H9 (cell line): ENCODE results near the gene GRWD1. TPM values are rescaled to one million over a fixed set of nuclear protein-coding genes. Genes with fewer than 3 reads are reported as not detected.

Source experiments
- DNase-seq: peaks from one replicate; pipeline ENCODE4 v3.0.0-alpha.2; 2017
- H2AFZ ChIP-seq: one replicate; pipeline ENCODE4 v1.6.1; 2013; ENCODE audit warnings: mild to moderate bottlenecking, low read length, control low read depth, moderate library complexity
- H2AK5ac ChIP-seq: 2 replicates; pipeline ENCODE4 v1.6.1; 2013; ENCODE audit warnings: low read length, control low read depth, mixed read lengths; ENCODE audit not compliant: insufficient read length
- H2BK120ac ChIP-seq: one replicate; pipeline ENCODE4 v1.6.1; 2013; ENCODE audit warnings: low read depth, mild to moderate bottlenecking, low read length, control low read depth, inconsistent platforms; ENCODE audit not compliant: poor library complexity, severe bottlenecking
- H2BK12ac ChIP-seq: 2 replicates; pipeline ENCODE4 v1.6.1; 2013; ENCODE audit warnings: low read length, control low read depth, mixed read lengths, low read depth; ENCODE audit not compliant: insufficient read length
- H2BK15ac ChIP-seq: 2 replicates; pipeline ENCODE4 v1.6.1; 2013; ENCODE audit warnings: low read depth, low read length, control low read depth
- H2BK20ac ChIP-seq: one replicate; pipeline ENCODE4 v1.6.1; 2013; ENCODE audit warnings: low read depth, mild to moderate bottlenecking, low read length, control low read depth, inconsistent platforms; ENCODE audit not compliant: poor library complexity, severe bottlenecking
- H2BK5ac ChIP-seq: 2 replicates; pipeline ENCODE4 v1.6.1; 2013; ENCODE audit warnings: low read length, control low read depth, mixed read lengths; ENCODE audit not compliant: insufficient read length
- H3K14ac ChIP-seq: 2 replicates; pipeline ENCODE4 v1.6.1; 2013; ENCODE audit warnings: low read length, control low read depth; ENCODE audit not compliant: insufficient read depth
- H3K18ac ChIP-seq: 2 replicates; pipeline ENCODE4 v1.6.1; 2013; ENCODE audit warnings: low read depth, mild to moderate bottlenecking, mixed read lengths, low read length, control low read depth; ENCODE audit not compliant: insufficient read length
- H3K23ac ChIP-seq: 2 replicates; pipeline ENCODE4 v1.6.1; 2013; ENCODE audit warnings: low read length, control low read depth, mixed read lengths, low read depth; ENCODE audit not compliant: insufficient read length
- H3K23me2 ChIP-seq: 2 replicates; pipeline ENCODE4 v1.6.1; 2013; ENCODE audit warnings: low read depth, mild to moderate bottlenecking, mixed read lengths, low read length, control low read depth; ENCODE audit not compliant: insufficient read length, poor library complexity, severe bottlenecking
- H3K27ac ChIP-seq: 2 replicates; pipeline ENCODE4 v1.5.1; 2013; ENCODE audit warnings: low read length, control low read depth, mixed read lengths, low read depth; ENCODE audit not compliant: insufficient read length
- H3K27me3 ChIP-seq: 2 replicates; pipeline ENCODE4 v1.6.1; 2013; ENCODE audit warnings: low read length, control low read depth, inconsistent platforms; ENCODE audit not compliant: insufficient read depth
- H3K4ac ChIP-seq: 2 replicates; pipeline ENCODE4 v1.6.1; 2013; ENCODE audit warnings: low read depth, mild to moderate bottlenecking, control low read depth, inconsistent platforms, low read length, moderate library complexity
- H3K4me1 ChIP-seq: 2 replicates; pipeline ENCODE4 v1.6.1; 2013; ENCODE audit warnings: low read length, control low read depth, inconsistent platforms; ENCODE audit not compliant: insufficient read depth
- H3K4me2 ChIP-seq: 2 replicates; pipeline ENCODE4 v1.6.1; 2013; ENCODE audit warnings: low read length, control low read depth, mixed read lengths; ENCODE audit not compliant: insufficient read length, insufficient read depth
- H3K56ac ChIP-seq: 2 replicates; pipeline ENCODE4 v1.6.1; 2013; ENCODE audit warnings: low read depth, mild to moderate bottlenecking, mixed read lengths, low read length, control low read depth; ENCODE audit not compliant: insufficient read length
- H3K79me1 ChIP-seq: 2 replicates; pipeline ENCODE4 v1.6.1; 2013; ENCODE audit warnings: low read depth, mild to moderate bottlenecking, moderate library complexity, low read length, control low read depth, inconsistent platforms; ENCODE audit not compliant: insufficient read depth, poor library complexity, severe bottlenecking
- H3K79me2 ChIP-seq: 2 replicates; pipeline ENCODE4 v1.6.1; 2013; ENCODE audit warnings: low read length, control low read depth, inconsistent platforms; ENCODE audit not compliant: insufficient read depth
- H3K9ac ChIP-seq: 2 replicates; pipeline ENCODE4 v1.6.1; 2013; ENCODE audit warnings: low read length, control low read depth, mixed read lengths; ENCODE audit not compliant: insufficient read length; ENCODE audit errors: extremely low read depth
- H3K9me3 ChIP-seq: one replicate; pipeline ENCODE4 v1.6.1; 2013; ENCODE audit warnings: low read depth, low read length, inconsistent platforms; ENCODE audit not compliant: control insufficient read depth
- H3T11ph ChIP-seq: one replicate; pipeline ENCODE4 v1.6.1; 2013; ENCODE audit warnings: mild to moderate bottlenecking, low read length, control low read depth, inconsistent platforms
- H4K20me1 ChIP-seq: one replicate; pipeline ENCODE4 v1.6.1; 2013; ENCODE audit not compliant: control insufficient read depth, insufficient read length, insufficient read depth
- H4K5ac ChIP-seq: 2 replicates; pipeline ENCODE4 v1.6.1; 2013; ENCODE audit warnings: low read depth, mild to moderate bottlenecking, mixed read lengths, low read length, control low read depth; ENCODE audit not compliant: insufficient read length
- H4K8ac ChIP-seq: replicated peaks from 2 replicates; pipeline ENCODE4 v1.6.1; 2013; ENCODE audit warnings: low read length, control low read depth, mixed read lengths, low read depth; ENCODE audit not compliant: insufficient read length
- H4K91ac ChIP-seq: 2 replicates; pipeline ENCODE4 v1.6.1; 2013; ENCODE audit warnings: low read depth, mild to moderate bottlenecking, moderate library complexity, mixed read lengths, low read length, control low read depth; ENCODE audit not compliant: insufficient read length
- H3K27ac Mint-ChIP-seq, 3 experiments: 2 replicates in 2 of 3; 3 replicates in 1 of 3; pipeline ENCODE4 v1.8.0; 2020 to 2021; ENCODE audit warnings: mixed read lengths in 3 of 3, mild to moderate bottlenecking in 1 of 3, moderate library complexity in 1 of 3
- H3K27me3 Mint-ChIP-seq: 2 replicates; pipeline ENCODE4 v1.8.0; 2021; ENCODE audit warnings: low read depth, mild to moderate bottlenecking, moderate library complexity, mixed read lengths
- H3K36me3 Mint-ChIP-seq, 3 experiments: 2 replicates in 2 of 3; 3 replicates in 1 of 3; pipeline ENCODE4 v1.8.0; 2020 to 2021; ENCODE audit warnings: low read depth in 3 of 3, mixed read lengths in 3 of 3; ENCODE audit not compliant: insufficient read depth in 1 of 3
- H3K4me1 Mint-ChIP-seq, 2 experiments: 2 replicates each; pipeline ENCODE4 v1.8.0; 2020; ENCODE audit warnings: mixed read lengths in 2 of 2
- H3K4me3 Mint-ChIP-seq, 2 experiments: 2 replicates in 1 of 2; 3 replicates in 1 of 2; pipeline ENCODE4 v1.8.0; 2020 to 2021; ENCODE audit warnings: mild to moderate bottlenecking in 2 of 2, mixed read lengths in 2 of 2, moderate library complexity in 1 of 2
- H3K9me3 Mint-ChIP-seq, 2 experiments: 2 replicates in 1 of 2; 3 replicates in 1 of 2; pipeline ENCODE4 v1.8.0; 2020; ENCODE audit warnings: mild to moderate bottlenecking in 2 of 2, mixed read lengths in 2 of 2, moderate library complexity in 1 of 2
- CTCF ChIP-seq: fragments of 200-600 bp; sonication (generic); conservative IDR thresholded peaks from 3 replicates; pipeline ENCODE4 v1.8.0; 2021; ENCODE audit warnings: antibody characterized with exemption, mild to moderate bottlenecking
- WGBS: extraction: QIAGEN DNeasy Blood & Tissue Kit; methylation state at CpG from one replicate; pipeline ENCODE4 v1.1.7; 2013; ENCODE audit warnings: missing lambda C conversion rate, low lambda C conversion rate, mixed read lengths; ENCODE audit not compliant: insufficient read length; ENCODE audit errors: extremely low coverage; 5-methylcytosine and 5-hydroxymethylcytosine counted together
- total RNA-seq: library from RNA; stranded (reverse); gene quantifications from 2 replicates; pipeline ENCODE4 v1.2.1, GENCODE V29; 2021

Gene GRWD1
- total RNA-seq, 1 experiment from 2014 or later = 92.0 TPM

DNA sequence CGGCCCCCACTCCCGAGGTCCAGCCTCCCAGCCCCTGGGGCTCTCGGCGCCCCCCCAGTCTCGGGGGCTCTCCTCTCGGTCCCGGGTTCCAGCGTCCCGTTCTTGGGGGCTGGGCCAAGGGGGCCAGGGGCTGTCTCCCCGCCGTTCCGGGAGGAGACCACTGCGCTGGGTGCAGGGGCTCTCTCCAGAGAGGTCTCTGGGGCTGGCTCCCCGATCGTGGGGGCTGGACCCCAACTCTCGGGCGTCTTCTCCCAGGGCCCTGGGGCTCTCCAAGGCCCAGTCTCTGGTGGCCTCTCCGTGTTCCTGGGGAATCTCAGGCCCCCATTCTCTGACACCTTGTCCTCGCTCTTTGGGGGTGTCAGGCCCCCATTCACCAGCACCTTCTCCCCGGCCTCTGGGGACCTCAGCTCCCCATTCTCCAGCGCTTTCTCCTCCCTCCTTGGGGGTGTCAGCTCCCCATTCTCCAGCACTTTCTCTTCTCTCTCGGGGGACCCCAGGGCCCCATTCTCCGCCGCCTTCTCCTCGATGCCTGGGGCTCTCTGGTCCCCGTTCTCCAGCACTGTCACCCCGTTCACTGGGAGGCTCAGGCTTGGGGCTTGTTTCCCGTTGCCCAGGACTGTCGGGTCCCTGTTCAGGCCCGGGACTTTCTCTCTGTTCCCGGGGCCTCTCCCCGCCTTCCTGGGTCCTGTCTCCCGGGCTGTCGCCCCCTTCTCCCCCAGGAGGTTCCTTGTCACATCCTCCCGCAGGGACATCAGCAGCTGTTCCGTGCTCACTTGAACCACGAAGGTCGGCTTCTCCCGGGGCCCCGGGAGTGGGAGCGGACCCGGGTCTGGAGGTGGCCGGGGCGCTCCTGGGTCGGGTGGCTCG is 52.2 kb downstream of the GRWD1 start:
- no peak overlapping the region for H3K4me3 Mint-ChIP-seq
- Histone ChIP-seq H3K4ac (no peak overlapping the region), H3K27me3 (no peaks in the 10 kb centered on the region), H4K20me1 (no peaks in the 10 kb centered on the region), H2AK5ac (no peak overlapping the region), H3K4me2 (no peak overlapping the region), H3K56ac (no peak overlapping the region), H2BK15ac (no peak overlapping the region), H2BK120ac (no peak overlapping the region), H3K79me2 (no peaks in the 10 kb centered on the region), H4K91ac (no peak overlapping the region), H3K9me3 (no peaks in the 10 kb centered on the region), H3T11ph (no peak overlapping the region), H3K14ac (no peak overlapping the region), H3K27ac (no peak overlapping the region), H2BK20ac (no peak overlapping the region), H3K79me1 (no peaks in the 10 kb centered on the region), H2BK12ac (no peak overlapping the region), H3K9ac (no peak overlapping the region), H3K4me1 (no peaks in the 10 kb centered on the region), H3K23ac (no peak overlapping the region), H2AFZ (no peak overlapping the region), H2BK5ac (no peak overlapping the region), H4K8ac (no peak overlapping the region), H3K18ac (no peak overlapping the region), H3K23me2 (peaks cover 14% of the 10 kb centered on the region), H4K5ac (no peak overlapping the region)
- no peak for TF ChIP-seq CTCF
- H3K27ac Mint-ChIP-seq = peak overlapping the region in 2 of 3 experiments; percentile 30 to 83; a peak in 2 of 7 replicates
- no CpG with 5 or more reads among the region's 46 CpGs for WGBS
- peaks cover 14% of the 10 kb centered on the region for H3K27me3 Mint-ChIP-seq
- no peak for DNase-seq
- peaks cover 0 to 6% (median 5%) of the 10 kb centered on the region in 3 experiments; a peak in 5 of 7 replicates for H3K36me3 Mint-ChIP-seq
- H3K4me1 Mint-ChIP-seq = peaks cover 12 to 29% of the 10 kb centered on the region in 2 experiments
- H3K9me3 Mint-ChIP-seq = no peaks in the 10 kb centered on the region; a peak in 2 of 5 replicates
